Aorta (tissue), 5 donors: ENCODE measurements around the gene INPP5J. TPM values are rescaled to one million over a fixed set of nuclear protein-coding genes. Genes with fewer than 3 reads are reported as not detected.

Experiments used
- ATAC-seq: fragments of 200-7000 bp; cut with Tn5 transposase; one replicate; pipeline ENCODE4 v1.9.1; 2022; ENCODE audit warnings: moderate library complexity; ENCODE audit not compliant: low FRiP score
- DNase-seq, 2 donors: peaks; one replicate each; pipeline ENCODE4 v3.0.0-alpha.2; 2020
- H3K27ac ChIP-seq, 2 donors: one replicate each; pipeline ENCODE4 v1.5.1; 2013; ENCODE audit warnings: low read length in 2 of 2, mild to moderate bottlenecking in 2 of 2, moderate library complexity in 2 of 2, control low read depth in 1 of 2, inconsistent platforms in 1 of 2, low read depth in 1 of 2
- H3K27me3 ChIP-seq, 2 donors: one replicate each; pipeline ENCODE4 v1.6.1; 2013; ENCODE audit warnings: control low read depth in 1 of 2, low read length in 1 of 2, mild to moderate bottlenecking in 1 of 2, moderate library complexity in 1 of 2; ENCODE audit not compliant: insufficient read depth in 2 of 2, control insufficient read depth in 1 of 2
- H3K36me3 ChIP-seq, 2 donors: one replicate each; pipeline ENCODE4 v1.6.1; 2013; ENCODE audit warnings: control low read depth in 1 of 2, low read length in 1 of 2, mild to moderate bottlenecking in 1 of 2; ENCODE audit not compliant: insufficient read depth in 2 of 2, control insufficient read depth in 1 of 2
- H3K4me1 ChIP-seq, 2 donors: one replicate each; pipeline ENCODE4 v1.6.1; 2013; ENCODE audit warnings: low read length in 2 of 2, control low read depth in 1 of 2, mild to moderate bottlenecking in 1 of 2, moderate library complexity in 1 of 2; ENCODE audit not compliant: insufficient read depth in 2 of 2, control insufficient read depth in 1 of 2
- H3K4me3 ChIP-seq, 2 donors: one replicate each; pipeline ENCODE4 v1.5.1; 2013; ENCODE audit warnings: low read length in 2 of 2, control low read depth in 1 of 2, mild to moderate bottlenecking in 1 of 2
- H3K9me3 ChIP-seq: one replicate; pipeline ENCODE4 v1.6.1; 2013; ENCODE audit warnings: mild to moderate bottlenecking, low read length; ENCODE audit not compliant: control insufficient read depth
- WGBS, 2 donors: extraction: QIAGEN DNeasy Blood & Tissue Kit; methylation state at CpG; one replicate each; pipeline ENCODE4 v1.1.7; 2013; 5-methylcytosine and 5-hydroxymethylcytosine counted together
- intact Hi-C, 2 donors: fragments of 100-400 bp; cut with DNase I; formaldehyde crosslinking; loops; one replicate each; pipeline versions ENCODE4 v1.14.2 to v1.15.0; 2022
- polyA plus RNA-seq, 2 donors: library from polyadenylated mRNA; stranded (reverse); fragments of 200-250 nt; gene quantifications; one replicate each; pipeline ENCODE4 v1.2.3, GENCODE V29; 2013
- total RNA-seq, 2 donors: library from RNA; stranded (reverse); fragmentation: NEBNext Ultra II Directional; extraction: Animal tissue kit (Norgen Biotek cat#: 25700); gene quantifications; one replicate each; pipeline ENCODE4 v1.2.1, GENCODE V29; 2021
- donor health status: healthy with polysubstance abuse.
- donor health status: Bipolar disorder and iron deficiency.
- donor health status: DM: no; HTN: no; CAD: no.
- donor health status: DM: no; HTN: no; CAD: no.
- donor health status: DM: yes; HTN: yes; CAD: no.

The INPP5J gene
- total and polyA plus RNA-seq, 4 donors, result 2.4 to 8.3 (median 5.5) TPM

DNA sequence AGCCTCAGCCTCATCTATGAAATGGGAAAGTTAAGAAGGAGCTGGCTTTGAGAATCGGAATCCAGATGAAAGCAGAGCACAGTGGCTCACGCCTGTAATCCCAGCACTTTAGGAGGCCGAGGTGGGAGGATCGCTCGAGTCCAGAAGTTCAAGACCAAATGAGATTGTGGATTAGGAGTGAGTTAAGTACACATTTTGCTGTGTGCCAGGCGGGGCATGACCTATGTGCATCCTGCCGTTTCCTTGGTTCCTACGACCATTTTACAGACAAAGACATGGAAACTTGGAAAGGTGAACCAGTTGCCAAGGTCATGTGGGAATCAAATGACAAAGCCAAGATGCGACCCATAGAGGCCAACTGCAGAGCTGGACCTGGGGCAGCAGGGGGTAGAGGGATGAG, 13.4 kb downstream of the INPP5J start:
- no peak overlapping the region for H3K4me3 ChIP-seq
- 92 to 95% methylated on average over 9 of the region's 9 CpGs for WGBS, 2 donors
- DNase-seq, result no peak
- H3K4me1 ChIP-seq, result no peaks in the 10 kb centered on the region
- H3K27ac ChIP-seq, result no peak overlapping the region
- H3K36me3 ChIP-seq, result no peaks in the 10 kb centered on the region
- ATAC-seq, result no peak
- no peaks in the 10 kb centered on the region for H3K9me3 ChIP-seq
- H3K27me3 ChIP-seq, result no peaks in the 10 kb centered on the region
- intact Hi-C loops, result no loop called here

DNA sequence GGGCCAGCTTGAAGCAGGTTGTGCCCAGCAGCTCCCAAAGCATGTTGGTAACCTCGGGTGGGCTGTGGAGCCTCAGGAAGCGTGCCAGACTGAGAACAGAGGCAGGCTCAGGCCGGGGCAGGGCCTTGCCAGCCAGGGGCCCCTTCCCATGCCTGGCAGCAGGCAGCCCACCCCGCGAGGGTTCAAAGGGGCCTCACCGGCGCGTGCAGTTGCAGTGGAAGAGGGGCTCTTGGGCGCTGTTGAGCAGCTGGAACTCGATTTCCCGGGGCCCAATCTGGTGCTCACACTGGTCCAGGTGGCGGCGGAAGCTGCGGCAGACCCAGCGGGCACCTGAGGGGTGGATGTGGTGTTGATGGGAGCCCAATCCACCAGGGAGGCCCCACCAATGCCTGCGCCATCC, 13.9 kb downstream of the INPP5J start:
- DNase-seq, result peak in 1 of 2 donors; percentile 64
- Histone ChIP-seq H3K36me3 (no peaks in the 10 kb centered on the region), H3K4me3 (no peak overlapping the region), H3K27ac (no peak overlapping the region), H3K4me1 (no peaks in the 10 kb centered on the region), H3K9me3 (no peaks in the 10 kb centered on the region), H3K27me3 (no peaks in the 10 kb centered on the region)
- ATAC-seq, result no peak
- intact Hi-C loops, result no loop called here
- WGBS, 2 donors, result 88 to 89% methylated on average over 16 of the region's 16 CpGs

DNA sequence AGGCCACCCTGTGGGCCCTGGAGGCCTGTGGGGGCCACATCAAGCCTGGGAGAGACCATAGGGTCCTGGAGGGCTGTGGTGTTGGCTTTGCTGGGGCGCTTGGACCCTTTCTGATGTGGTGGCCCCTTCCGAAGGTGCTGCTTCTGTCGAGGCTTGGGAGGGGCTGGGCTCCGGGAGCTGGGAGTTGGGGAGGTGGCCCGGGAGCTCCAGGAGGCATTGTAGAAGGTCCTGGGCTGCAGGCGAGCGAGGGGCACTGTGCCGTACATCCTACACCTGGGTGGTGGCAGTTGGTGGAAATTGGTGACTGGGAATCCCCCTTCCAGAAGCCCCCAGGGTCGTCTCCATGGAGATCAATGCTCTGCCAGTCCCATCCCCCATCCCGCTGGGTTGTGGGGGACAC, 15.0 kb downstream of the INPP5J start:
- DNase-seq (peak in 1 of 2 donors; percentile 63), ATAC-seq (no peak)
- 82 to 83% methylated on average over 8 to 10 of the region's 10 CpGs for WGBS, 2 donors
- Histone ChIP-seq H3K27ac (no peak overlapping the region), H3K27me3 (no peaks in the 10 kb centered on the region), H3K36me3 (no peaks in the 10 kb centered on the region), H3K9me3 (no peaks in the 10 kb centered on the region), H3K4me3 (no peak overlapping the region), H3K4me1 (no peaks in the 10 kb centered on the region)
- intact Hi-C loops, result no loop called here

DNA sequence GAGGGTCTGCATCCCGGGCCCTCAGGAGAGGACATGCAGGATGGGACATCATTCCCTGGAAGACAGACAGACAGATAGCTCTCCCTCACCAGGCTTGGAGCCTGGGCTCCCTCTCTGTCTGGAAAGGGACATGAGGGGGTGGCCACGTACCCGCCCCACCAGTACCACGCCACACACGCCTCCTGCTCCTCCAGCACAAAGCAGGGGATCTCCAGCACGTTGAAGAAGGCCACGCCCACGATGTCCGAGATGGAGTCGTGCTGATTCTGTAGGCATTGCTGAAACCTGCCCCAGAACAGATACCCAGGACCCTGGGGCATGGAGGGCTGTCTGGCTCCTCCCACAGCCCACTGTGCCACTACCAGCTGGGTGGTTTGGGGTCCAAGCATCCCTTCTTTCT, 15.4 kb downstream of the INPP5J start:
- 76 to 79% methylated on average over 10 of the region's 10 CpGs for WGBS, 2 donors
- no peak for ATAC-seq

DNA sequence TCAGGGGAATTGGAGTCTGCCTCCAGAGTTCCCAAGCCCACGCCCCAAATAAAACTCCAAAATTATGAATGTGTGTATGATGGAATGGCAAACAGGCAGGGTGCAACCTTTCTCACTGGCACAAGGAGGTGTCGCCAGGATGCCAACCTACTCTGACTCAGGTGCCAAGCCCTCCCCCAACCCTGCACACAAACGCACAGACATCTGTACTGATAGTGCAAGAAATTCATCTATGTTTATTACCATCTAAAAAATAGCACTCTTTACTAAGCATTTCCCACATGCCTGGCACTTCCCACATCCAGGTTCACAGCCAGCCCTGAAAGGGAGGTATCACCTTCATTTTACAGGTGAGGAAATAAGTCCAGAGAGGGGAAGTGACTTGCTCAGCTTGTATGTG, 16.3 kb downstream of the INPP5J start:
- Histone ChIP-seq H3K36me3 (no peaks in the 10 kb centered on the region), H3K27ac (no peak overlapping the region), H3K9me3 (no peaks in the 10 kb centered on the region), H3K27me3 (no peaks in the 10 kb centered on the region), H3K4me1 (no peaks in the 10 kb centered on the region), H3K4me3 (no peak overlapping the region)
- ATAC-seq (no peak), DNase-seq (no peak)
- 79 to 81% methylated on average over 3 of the region's 3 CpGs for WGBS, 2 donors
- intact Hi-C loops, result no loop called here

More for the DNA sequence above, 15.4 kb downstream of the INPP5J start:
- Histone ChIP-seq H3K9me3 (no peaks in the 10 kb centered on the region), H3K36me3 (no peaks in the 10 kb centered on the region), H3K27ac (no peak overlapping the region), H3K4me1 (no peaks in the 10 kb centered on the region), H3K27me3 (no peaks in the 10 kb centered on the region), H3K4me3 (no peak overlapping the region)
- peak in 1 of 2 donors; percentile 62 for DNase-seq
- intact Hi-C loops, result no loop called here

DNA sequence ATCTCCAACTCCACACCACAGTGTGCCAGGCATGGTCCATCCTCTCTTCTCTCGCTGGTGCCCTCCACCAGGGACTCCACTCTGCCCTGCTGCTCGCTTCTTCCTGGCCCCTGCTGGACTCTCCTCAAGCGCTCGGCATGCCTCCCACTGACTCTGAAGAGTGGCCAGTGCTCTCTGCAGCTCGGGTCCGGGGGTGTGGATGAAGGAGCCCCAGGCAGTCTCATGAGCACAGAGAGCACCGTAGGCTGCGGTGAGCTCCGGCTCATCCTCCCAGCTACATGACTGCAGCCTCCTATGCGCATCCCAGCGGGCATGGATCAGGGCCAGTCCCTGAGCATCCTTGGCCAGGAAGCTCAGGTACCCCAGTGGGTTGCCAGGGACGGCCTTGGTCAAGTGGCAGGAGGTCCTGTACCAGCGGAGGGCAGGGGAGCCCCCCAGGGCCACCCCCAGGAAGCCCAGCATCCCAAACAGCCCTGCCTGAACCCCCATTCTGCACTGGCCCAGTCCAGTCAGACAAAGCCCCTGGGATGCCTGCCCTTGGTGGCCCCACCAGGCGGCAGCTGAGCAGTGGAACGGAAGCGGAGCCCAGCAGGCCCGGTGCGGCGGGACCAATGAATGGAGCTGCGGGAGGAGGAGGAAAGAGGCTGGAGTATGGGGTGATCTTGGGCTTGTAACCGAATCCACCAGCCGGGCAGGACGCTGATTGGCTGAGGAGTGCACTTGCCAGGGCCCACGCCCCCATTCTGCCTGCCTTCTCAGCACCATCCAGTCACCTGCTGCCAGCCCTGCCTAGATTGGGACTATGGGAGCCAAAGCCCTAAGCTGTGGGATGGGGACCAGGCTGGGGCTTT, 17.3 kb downstream of the INPP5J start, which contains the start of gene PLA2G3:
TSS of gene PLA2G3 (minus strand) at position 643 of the 851 bp plus-strand sequence. CDS start at position 489, 154 bp downstream.
- no peaks in the 10 kb centered on the region for H3K27me3 ChIP-seq
- H3K4me1 ChIP-seq, result no peaks in the 10 kb centered on the region
- no peak for ATAC-seq
- no peaks in the 10 kb centered on the region for H3K9me3 ChIP-seq
- peak in 1 of 2 donors; percentile 78 for DNase-seq
- no peaks in the 10 kb centered on the region for H3K36me3 ChIP-seq
- H3K27ac ChIP-seq, result no peak within 1 kb of the TSS
- H3K4me3 ChIP-seq, result no peak within 1 kb of the TSS
- 25 to 33% methylated on average over 23 to 24 of the region's 24 CpGs for WGBS, 2 donors
- intact Hi-C loops, result loop anchor here in 1 of 2 donors (10.0 kb wide), 1 partner anchor 505 kb away; the partner anchor contains the start of gene SLC35E4

DNA sequence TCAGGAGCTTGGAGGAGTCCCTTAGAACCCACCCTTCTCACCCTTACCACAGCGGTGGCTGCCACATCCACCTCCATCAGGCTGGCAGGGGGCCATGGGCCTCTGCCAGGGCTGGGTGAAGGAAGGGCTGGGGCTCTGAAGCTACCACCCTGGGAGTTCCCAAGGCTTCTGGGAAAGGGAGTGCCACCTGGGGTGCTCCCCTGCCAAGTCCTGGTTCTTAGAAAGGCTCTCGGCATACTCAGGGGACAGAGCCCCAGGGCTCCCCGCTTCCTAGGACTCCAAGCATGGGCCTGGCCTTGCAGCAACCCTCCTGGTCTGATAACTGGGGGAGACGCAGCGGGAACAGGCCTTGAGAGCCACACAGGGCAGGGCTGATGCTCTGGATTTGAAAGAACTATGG, 18.0 kb downstream of the INPP5J start:
- no peaks in the 10 kb centered on the region for H3K4me1 ChIP-seq
- ATAC-seq, result no peak

DNA sequence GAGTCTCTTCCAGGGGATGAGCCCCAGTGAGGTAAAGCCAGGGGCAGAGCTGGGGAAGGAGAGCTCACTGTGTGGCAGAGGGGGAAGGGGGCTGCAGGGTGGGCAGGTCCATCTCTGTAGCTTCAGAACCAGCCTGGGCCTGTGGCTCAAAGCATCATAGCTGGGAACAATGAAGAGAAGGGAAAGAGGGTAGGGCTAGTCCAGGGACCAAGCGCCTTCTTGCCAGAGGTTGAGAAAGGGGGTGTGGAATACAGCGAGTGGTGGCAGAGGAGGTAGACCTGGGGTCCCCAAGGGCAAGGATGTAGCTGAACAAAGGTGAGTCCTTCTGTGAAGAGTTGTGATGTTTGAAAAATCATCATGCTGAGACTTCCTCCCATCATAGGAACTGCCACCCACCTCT, 18.8 kb downstream of the INPP5J start:
- intact Hi-C loops, result loop anchor here in 1 of 2 donors (10.0 kb wide), 1 partner anchor 507 kb away; the partner anchor contains the start of gene SLC35E4
- peak in 1 of 2 donors; percentile 55 for DNase-seq

More for the DNA sequence above, 18.0 kb downstream of the INPP5J start:
- H3K9me3 ChIP-seq, result no peaks in the 10 kb centered on the region
- no peaks in the 10 kb centered on the region for H3K36me3 ChIP-seq
- no peak overlapping the region for H3K4me3 ChIP-seq
- intact Hi-C loops, result loop anchor here in 1 of 2 donors (10.0 kb wide), 1 partner anchor 506 kb away; the partner anchor contains the start of gene SLC35E4
- no peaks in the 10 kb centered on the region for H3K27me3 ChIP-seq
- WGBS, 2 donors, result 70 to 74% methylated on average over 5 of the region's 5 CpGs
- H3K27ac ChIP-seq, result no peak overlapping the region
- peak in 1 of 2 donors; percentile 71 for DNase-seq

More for the DNA sequence above, 18.8 kb downstream of the INPP5J start:
- no peaks in the 10 kb centered on the region for H3K27me3 ChIP-seq
- no peaks in the 10 kb centered on the region for H3K4me1 ChIP-seq
- 98 to 100% methylated on average over 2 of the region's 2 CpGs for WGBS, 2 donors
- H3K36me3 ChIP-seq, result no peaks in the 10 kb centered on the region
- no peak overlapping the region for H3K27ac ChIP-seq
- H3K4me3 ChIP-seq, result no peak overlapping the region
- no peaks in the 10 kb centered on the region for H3K9me3 ChIP-seq
- no peak for ATAC-seq
